ENCODE data around the gene GRIK4.

The GRIK4 gene

GRCh38 chr11:120657306-120658070 is 145.9 kb downstream of the GRIK4 start:
- no peak for DNase-seq (ENCODE audit: low read depth, low spot score)
- H3K4me3 ChIP-seq (ENCODE audit: low read depth, low read length) = no peak overlapping the region
- in situ Hi-C loops (cut with HindIII; ENCODE audit: low sequenced_read_pairs) = no loop called here
- no peak for TF ChIP-seq CTCF (IDR thresholded peaks at IDR 0.05; ENCODE audit: low read depth, low read length)

- no peak for TF ChIP-seq CTCF (IDR thresholded peaks at IDR 0.05; ENCODE audit: low read depth, low read length)
- H3K4me3 ChIP-seq (ENCODE audit: low read depth, low read length) = no peak overlapping the region
- in situ Hi-C loops (cut with HindIII; ENCODE audit: low sequenced_read_pairs) = no loop called here
- no peak for DNase-seq (ENCODE audit: low read depth, low spot score)
Measured at GRCh38 chr11:120658071-120658423, 146.5 kb downstream of the GRIK4 start.

GRCh38 chr11:120659076-120659475 is 147.5 kb downstream of the GRIK4 start:
- in situ Hi-C loops (cut with HindIII; ENCODE audit: low sequenced_read_pairs) = no loop called here

GRCh38 chr11:120660024-120660565 is 148.5 kb downstream of the GRIK4 start:
- H3K4me3 ChIP-seq (ENCODE audit: low read depth, low read length) = no peak overlapping the region
- TF ChIP-seq CTCF (IDR thresholded peaks at IDR 0.05; ENCODE audit: low read depth, low read length) = peak; percentile 45
- in situ Hi-C loops (cut with HindIII; ENCODE audit: low sequenced_read_pairs) = no loop called here
- DNase-seq (ENCODE audit: low read depth, low spot score) = peak; percentile 13

More at GRCh38 chr11:120659076-120659475, 147.5 kb downstream of the GRIK4 start:
- no peak for TF ChIP-seq CTCF (IDR thresholded peaks at IDR 0.05; ENCODE audit: low read depth, low read length)
- H3K4me3 ChIP-seq (ENCODE audit: low read depth, low read length) = no peak overlapping the region
- no peak for DNase-seq (ENCODE audit: low read depth, low spot score)

GRCh38 chr11:120662071-120662676 is 150.6 kb downstream of the GRIK4 start:
- no peak for TF ChIP-seq CTCF (IDR thresholded peaks at IDR 0.05; ENCODE audit: low read depth, low read length)
- no peak overlapping the region for H3K4me3 ChIP-seq (ENCODE audit: low read depth, low read length)
- in situ Hi-C loops (cut with HindIII; ENCODE audit: low sequenced_read_pairs) = no loop called here
- DNase-seq (ENCODE audit: low read depth, low spot score) = no peak

- no peak overlapping the region for H3K4me3 ChIP-seq (ENCODE audit: low read depth, low read length)
- in situ Hi-C loops (cut with HindIII; ENCODE audit: low sequenced_read_pairs) = no loop called here
- TF ChIP-seq CTCF (IDR thresholded peaks at IDR 0.05; ENCODE audit: low read depth, low read length) = no peak
- no peak for DNase-seq (ENCODE audit: low read depth, low spot score)
Measured at GRCh38 chr11:120663142-120663541, 151.6 kb downstream of the GRIK4 start.

Data from astrocyte of the spinal cord (primary cell).